Urinary bladder (tissue), 2 donors: Measurements from ENCODE around the gene NEK2. TPM values are rescaled to one million over a fixed set of nuclear protein-coding genes. Genes with fewer than 3 reads are reported as not detected.

Source experiments
- polyA plus RNA-seq: library from polyadenylated mRNA; stranded (reverse); fragments of 200-250 nt; gene quantifications from one replicate; pipeline ENCODE4 v1.2.3, GENCODE V29; 2013
- total RNA-seq: library from RNA; depleted of rRNA; stranded (reverse); fragments of >200 nt; gene quantifications from one replicate; pipeline ENCODE4 v1.2.3, GENCODE V29; 2014
- donor health status: healthy.

The NEK2 gene
- total and polyA plus RNA-seq, 2 donors, result 0.18 to 13.1 TPM

Other genes starting within 250 kb of the NEK2 start
- not detected for gene RD3, start 183.5 kb downstream of the NEK2 start, total RNA-seq
- 1.9 TPM for gene RD3, start 183.5 kb downstream of the NEK2 start, polyA plus RNA-seq
- gene SLC30A1, start 96.5 kb downstream of the NEK2 start, total RNA-seq, result 37.2 TPM
- 6.6 TPM for gene SLC30A1, start 96.5 kb downstream of the NEK2 start, polyA plus RNA-seq
- 50.2 TPM for gene LPGAT1, start 155.1 kb upstream of the NEK2 start, total RNA-seq
- gene LPGAT1, start 155.1 kb upstream of the NEK2 start, polyA plus RNA-seq, result 13.4 TPM